HAP-1 (cell line): ENCODE measurements around the gene TBXAS1.

ENCODE experiments used
- DNase-seq, 2 experiments: peaks; one replicate each; pipeline ENCODE4 v3.0.0-alpha.2; 2016 to 2020; ENCODE audit warnings: low spot score in 2 of 2
- H3K27me3 ChIP-seq: fragments of 250-450 bp; sonication (Bioruptor Pico); 2 replicates; pipeline ENCODE4 v1.5.1; 2020; ENCODE audit warnings: low read depth, mild to moderate bottlenecking, moderate library complexity
- H3K36me3 ChIP-seq: fragments of 250-450 bp; sonication (Bioruptor Pico); replicated peaks from 2 replicates; pipeline ENCODE4 v1.5.1; 2020; ENCODE audit warnings: mild to moderate bottlenecking
- H3K4me1 ChIP-seq: fragments of 250-450 bp; sonication (Bioruptor Pico); 2 replicates; pipeline ENCODE4 v1.5.1; 2020; ENCODE audit warnings: mild to moderate bottlenecking
- H3K4me3 ChIP-seq: fragments of 250-450 bp; sonication (Bioruptor Pico); 2 replicates; pipeline ENCODE4 v1.5.1; 2020; ENCODE audit warnings: mild to moderate bottlenecking, moderate library complexity
- H3K9me3 ChIP-seq: fragments of 250-450 bp; sonication (Bioruptor Pico); 2 replicates; pipeline ENCODE4 v1.5.1; 2020; ENCODE audit warnings: mild to moderate bottlenecking, moderate library complexity
- in situ Hi-C: fragments of 300-500 bp; cut with MboI; formaldehyde crosslinking; loops from 3 replicates; pipeline ENCODE4 v1.14.3; 2020; ENCODE audit warnings: low sequenced_read_pairs, inconsistent platforms, mixed read lengths

The TBXAS1 gene

GRCh38 chr7:140031364-140031763, 202.3 kb downstream of the TBXAS1 start:
- in situ Hi-C loops: no loop called here
- H3K4me1 ChIP-seq: no peaks in the 10 kb centered on the region

DNA sequence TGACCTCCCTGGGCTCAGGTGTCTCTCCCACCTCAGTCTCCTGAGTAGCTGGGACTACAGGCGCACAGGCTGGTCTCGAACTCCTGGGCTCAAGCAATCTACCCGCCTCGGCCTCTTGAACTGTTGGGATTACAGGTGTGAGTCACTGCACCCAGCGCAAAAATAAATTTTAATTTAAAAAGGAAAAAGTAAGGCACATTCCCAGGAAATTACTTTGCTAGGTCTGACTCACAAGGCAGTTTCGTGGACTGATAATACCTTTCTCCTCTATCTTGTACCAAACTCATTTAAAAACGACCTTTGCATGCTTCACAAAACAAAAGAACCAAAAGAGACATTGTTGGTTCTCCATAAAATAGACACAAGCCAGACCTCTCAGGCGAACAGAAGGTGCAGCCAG, 204.0 kb downstream of the TBXAS1 start:
- H3K27me3 ChIP-seq: no peaks in the 10 kb centered on the region
- no peak overlapping the region for H3K4me3 ChIP-seq
- H3K4me1 ChIP-seq: no peaks in the 10 kb centered on the region
- in situ Hi-C loops: no loop called here
- H3K36me3 ChIP-seq: no peaks in the 10 kb centered on the region
- no peak for DNase-seq
- H3K9me3 ChIP-seq: no peaks in the 10 kb centered on the region

More at GRCh38 chr7:140031364-140031763, 202.3 kb downstream of the TBXAS1 start:
- Histone ChIP-seq H3K36me3 (no peaks in the 10 kb centered on the region), H3K4me3 (no peak overlapping the region), H3K9me3 (no peaks in the 10 kb centered on the region), H3K27me3 (no peaks in the 10 kb centered on the region)
- no peak for DNase-seq

GRCh38 chr7:140033779-140034363, 204.8 kb downstream of the TBXAS1 start:
- H3K36me3 ChIP-seq: no peaks in the 10 kb centered on the region

GRCh38 chr7:140034421-140034820, 205.4 kb downstream of the TBXAS1 start:
- DNase-seq: no peak
- Histone ChIP-seq H3K4me3 (no peak overlapping the region), H3K36me3 (no peaks in the 10 kb centered on the region), H3K27me3 (no peaks in the 10 kb centered on the region), H3K9me3 (no peaks in the 10 kb centered on the region), H3K4me1 (no peaks in the 10 kb centered on the region)
- in situ Hi-C loops: no loop called here

More at GRCh38 chr7:140033779-140034363, 204.8 kb downstream of the TBXAS1 start:
- Histone ChIP-seq H3K4me3 (no peak overlapping the region), H3K9me3 (no peaks in the 10 kb centered on the region), H3K4me1 (no peaks in the 10 kb centered on the region), H3K27me3 (no peaks in the 10 kb centered on the region)
- in situ Hi-C loops: no loop called here
- no peak for DNase-seq

GRCh38 chr7:140035400-140036223, 206.5 kb downstream of the TBXAS1 start:
- no peak for DNase-seq
- Histone ChIP-seq H3K4me3 (no peak overlapping the region), H3K27me3 (no peaks in the 10 kb centered on the region), H3K9me3 (no peaks in the 10 kb centered on the region), H3K36me3 (no peaks in the 10 kb centered on the region), H3K4me1 (no peaks in the 10 kb centered on the region)
- in situ Hi-C loops: no loop called here

- no peak for DNase-seq
- H3K4me3 ChIP-seq: no peak overlapping the region
- no peaks in the 10 kb centered on the region for H3K9me3 ChIP-seq
- no peaks in the 10 kb centered on the region for H3K27me3 ChIP-seq
- in situ Hi-C loops: no loop called here
- no peaks in the 10 kb centered on the region for H3K4me1 ChIP-seq
- no peaks in the 10 kb centered on the region for H3K36me3 ChIP-seq
Measured at GRCh38 chr7:140036224-140036962, 207.3 kb downstream of the TBXAS1 start.

DNA sequence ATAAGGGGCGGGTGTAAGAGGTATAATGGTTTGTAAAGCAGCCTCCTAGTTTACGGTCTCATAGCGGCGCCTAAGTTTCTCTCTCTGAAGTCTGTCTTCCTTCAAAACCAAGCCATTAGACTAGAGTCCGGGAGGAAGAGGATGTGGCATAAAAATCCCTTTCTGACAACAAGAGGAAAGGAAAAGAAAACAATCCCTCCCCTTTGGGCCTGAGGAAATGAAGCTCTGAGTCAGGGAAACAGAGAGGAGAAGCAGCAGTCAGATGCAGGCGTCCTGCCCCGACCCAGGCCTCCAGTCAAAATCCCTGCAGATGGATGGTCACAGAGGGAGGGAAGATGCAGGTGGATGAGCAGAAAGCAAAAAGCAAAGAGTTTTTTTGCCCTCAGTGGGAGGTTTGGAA, 210.0 kb downstream of the TBXAS1 start:
- in situ Hi-C loops: no loop called here
- Histone ChIP-seq H3K9me3 (no peaks in the 10 kb centered on the region), H3K27me3 (no peaks in the 10 kb centered on the region), H3K36me3 (no peaks in the 10 kb centered on the region), H3K4me1 (no peaks in the 10 kb centered on the region), H3K4me3 (no peak overlapping the region)
- no peak for DNase-seq

DNA sequence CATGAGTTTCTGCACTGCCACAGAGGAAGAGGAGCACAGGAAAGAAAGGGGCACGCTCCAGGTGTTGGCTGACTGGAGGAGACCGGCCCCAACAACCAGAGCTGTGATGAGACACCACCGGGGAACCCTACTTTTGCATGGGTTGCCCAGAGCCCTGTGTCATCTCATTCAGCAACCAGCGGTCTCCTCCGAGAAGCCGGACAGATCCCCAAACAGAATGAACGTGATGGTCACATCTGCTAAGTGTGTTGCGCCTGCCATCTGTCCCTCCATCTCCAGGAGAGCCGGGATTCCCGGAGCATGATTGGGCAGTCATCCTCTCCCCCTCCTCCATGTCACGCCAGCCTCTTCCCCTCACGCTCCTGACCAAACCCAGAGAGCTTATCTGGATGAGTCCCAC, 210.8 kb downstream of the TBXAS1 start:
- no peak overlapping the region for H3K4me3 ChIP-seq
- no peak for DNase-seq
- H3K27me3 ChIP-seq: no peaks in the 10 kb centered on the region
- in situ Hi-C loops: no loop called here
- no peaks in the 10 kb centered on the region for H3K4me1 ChIP-seq
- H3K36me3 ChIP-seq: no peaks in the 10 kb centered on the region
- H3K9me3 ChIP-seq: no peaks in the 10 kb centered on the region

DNA sequence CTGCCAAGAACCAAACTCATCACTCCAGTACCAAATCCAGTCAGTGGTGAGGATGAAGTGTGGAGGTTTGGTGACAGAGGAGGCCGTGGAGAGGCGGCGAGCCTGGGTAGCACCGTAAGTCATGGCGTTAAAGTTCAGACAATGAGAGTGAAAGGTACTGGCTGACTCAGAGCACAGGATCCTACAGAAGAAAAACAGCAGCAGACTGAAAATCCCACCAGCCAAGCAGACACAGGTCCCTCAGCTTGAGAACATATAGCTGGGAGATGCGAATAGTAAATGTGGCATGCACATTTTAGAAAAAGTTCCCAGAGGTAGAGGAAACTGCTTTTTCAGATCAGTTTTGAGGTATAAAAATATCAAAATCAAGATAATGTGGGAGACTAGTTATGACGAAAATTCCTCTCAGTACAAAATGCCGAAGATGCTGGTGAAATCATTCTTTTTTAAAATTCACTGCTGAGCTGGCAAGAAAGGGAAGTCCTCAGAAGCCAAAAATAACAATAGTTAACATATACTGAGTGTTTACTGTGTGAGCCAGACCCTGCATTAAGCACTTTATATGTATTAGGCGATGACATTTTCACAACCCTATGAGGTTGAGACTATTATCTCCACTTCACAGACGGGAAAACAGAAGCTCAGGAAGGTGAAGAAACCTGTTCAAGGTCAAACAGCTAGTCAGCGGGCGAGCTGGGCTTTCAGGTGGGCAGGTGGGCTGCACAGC, 212.8 kb downstream of the TBXAS1 start:
- Histone ChIP-seq H3K27me3 (no peaks in the 10 kb centered on the region), H3K36me3 (no peaks in the 10 kb centered on the region), H3K9me3 (no peaks in the 10 kb centered on the region), H3K4me1 (no peaks in the 10 kb centered on the region), H3K4me3 (no peak overlapping the region)
- no peak for DNase-seq
- in situ Hi-C loops: no loop called here

DNA sequence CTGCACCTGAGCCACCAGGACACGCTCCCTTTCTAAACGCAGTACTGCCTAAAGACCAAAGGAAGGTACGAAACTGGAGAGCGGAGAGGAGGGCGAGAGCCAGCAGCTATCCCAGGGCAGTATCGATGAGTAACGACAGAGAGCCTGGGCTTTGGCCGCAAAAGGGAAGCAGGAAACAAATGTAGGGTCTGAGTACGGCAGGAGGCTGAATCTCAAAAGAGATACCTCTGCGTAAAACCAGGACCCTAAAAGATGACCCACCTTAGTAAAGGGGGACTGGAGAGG, 213.3 kb downstream of the TBXAS1 start:
- DNase-seq: no peak
- Histone ChIP-seq H3K36me3 (no peaks in the 10 kb centered on the region), H3K4me3 (no peak overlapping the region), H3K4me1 (no peaks in the 10 kb centered on the region), H3K9me3 (no peaks in the 10 kb centered on the region), H3K27me3 (no peaks in the 10 kb centered on the region)
- in situ Hi-C loops: no loop called here

DNA sequence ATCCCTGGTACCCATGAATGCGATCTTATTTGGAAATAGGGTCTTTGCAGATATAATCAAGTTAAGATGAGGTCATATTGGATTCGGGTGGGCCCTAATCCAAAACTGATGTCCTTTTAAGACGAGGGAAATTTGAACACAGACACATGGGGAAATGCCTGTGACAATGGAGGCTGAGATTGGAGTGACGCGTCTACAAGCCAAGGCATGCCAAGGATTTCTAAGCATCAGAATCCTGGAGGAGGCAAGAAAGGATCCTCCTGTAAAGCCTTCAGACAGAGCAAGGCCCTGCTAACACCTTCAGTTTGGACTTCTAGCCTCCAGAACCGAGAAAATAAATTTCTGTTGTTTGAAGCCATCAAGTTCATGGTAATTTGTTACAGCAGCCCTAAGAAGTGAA, 215.2 kb downstream of the TBXAS1 start:
- Histone ChIP-seq H3K36me3 (no peaks in the 10 kb centered on the region), H3K4me1 (no peaks in the 10 kb centered on the region), H3K4me3 (no peak overlapping the region), H3K9me3 (no peaks in the 10 kb centered on the region), H3K27me3 (no peaks in the 10 kb centered on the region)
- in situ Hi-C loops: no loop called here
- DNase-seq: no peak

- in situ Hi-C loops: no loop called here
- no peak for DNase-seq
- Histone ChIP-seq H3K36me3 (no peaks in the 10 kb centered on the region), H3K4me1 (no peaks in the 10 kb centered on the region), H3K4me3 (no peak overlapping the region), H3K27me3 (no peaks in the 10 kb centered on the region), H3K9me3 (no peaks in the 10 kb centered on the region)
Measured at GRCh38 chr7:140045697-140046096, 216.6 kb downstream of the TBXAS1 start.

DNA sequence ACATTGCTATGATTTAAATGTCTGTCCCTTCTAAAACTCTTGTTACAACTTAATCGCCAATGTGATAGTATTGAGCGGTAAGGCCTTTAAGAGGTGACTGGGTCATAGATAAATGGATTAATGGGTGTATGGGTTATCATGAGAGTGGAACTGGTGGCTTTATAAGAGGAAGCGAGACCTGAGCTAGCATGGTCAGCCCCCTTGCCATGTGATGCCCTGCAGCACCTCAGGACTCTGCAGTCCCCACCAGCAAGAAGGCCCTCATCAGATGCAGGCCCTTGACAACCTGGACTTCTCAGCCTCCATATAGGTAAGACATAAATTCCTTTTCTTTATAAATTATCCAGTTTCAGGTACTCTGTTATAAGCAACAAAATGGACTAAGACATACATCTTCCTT, 218.1 kb downstream of the TBXAS1 start:
- H3K27me3 ChIP-seq: no peaks in the 10 kb centered on the region
- no peaks in the 10 kb centered on the region for H3K4me1 ChIP-seq
- no peak for DNase-seq
- H3K9me3 ChIP-seq: no peaks in the 10 kb centered on the region
- no peaks in the 10 kb centered on the region for H3K36me3 ChIP-seq
- in situ Hi-C loops: no loop called here
- no peak overlapping the region for H3K4me3 ChIP-seq

GRCh38 chr7:140048138-140048537, 219.1 kb downstream of the TBXAS1 start:
- no peaks in the 10 kb centered on the region for H3K27me3 ChIP-seq
- in situ Hi-C loops: no loop called here
- no peaks in the 10 kb centered on the region for H3K36me3 ChIP-seq
- no peak for DNase-seq
- no peaks in the 10 kb centered on the region for H3K4me1 ChIP-seq
- no peaks in the 10 kb centered on the region for H3K9me3 ChIP-seq
- no peak overlapping the region for H3K4me3 ChIP-seq
